ENCODE measurements around the gene SPINK13.

- TF ChIP-seq CTCF (IDR thresholded peaks at IDR 0.05) (no peak), POLR2A (IDR thresholded peaks at IDR 0.05) (no peak)
These were observed 44.4 kb upstream of the SPINK13 start for GRCh38 chr5:148224117-148224742.

All from lower leg skin (tissue), 3 donors.